ENCODE data around the gene KY. TPM values are rescaled to one million over a fixed set of nuclear protein-coding genes. Genes with fewer than 3 reads are reported as not detected.

Gene KY
- polyA plus RNA-seq, 3 donors from 2014 or later: not detected

- no peaks in the 10 kb centered on the region for H3K9me3 Mint-ChIP-seq
- no peak overlapping the region for H3K4me3 Mint-ChIP-seq
- H3K36me3 Mint-ChIP-seq: no peaks in the 10 kb centered on the region
- H3K27ac Mint-ChIP-seq: no peak overlapping the region
- DNase-seq: no peak
- peaks cover 1 to 4% (median 2%) of the 10 kb centered on the region in 3 donors for H3K27me3 Mint-ChIP-seq (ENCODE audit: low read depth in 3 of 3)
- no peaks in the 10 kb centered on the region for H3K4me1 Mint-ChIP-seq
Observed at GRCh38 chr3:134682196-134682880, 31.5 kb upstream of the KY start.

DNA sequence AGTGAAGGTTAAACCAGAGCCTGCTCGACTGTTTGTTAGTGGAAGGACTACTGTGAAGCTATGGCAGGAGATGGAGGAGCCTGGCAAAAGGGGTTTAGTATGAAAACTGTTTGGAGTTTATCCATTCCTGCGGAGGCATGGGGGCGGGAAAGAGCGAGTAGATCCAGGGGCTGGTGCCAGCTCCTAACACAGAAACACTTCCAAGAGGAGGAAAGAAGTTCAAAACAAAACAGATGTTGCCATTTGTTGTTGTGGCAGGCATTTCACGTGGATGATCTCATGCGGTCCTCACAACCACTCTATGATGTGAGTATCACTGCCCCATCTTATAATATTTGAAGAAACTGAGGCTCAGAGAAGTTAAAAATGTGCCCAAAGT, 30.7 kb upstream of the KY start:
- Mint-ChIP-seq H3K27ac (no peak overlapping the region), H3K27me3 (ENCODE audit: low read depth in 3 of 3) (peaks cover 1 to 4% (median 2%) of the 10 kb centered on the region in 3 donors), H3K36me3 (no peaks in the 10 kb centered on the region), H3K4me3 (no peak overlapping the region), H3K9me3 (no peaks in the 10 kb centered on the region), H3K4me1 (no peaks in the 10 kb centered on the region)
- DNase-seq: no peak

- Mint-ChIP-seq H3K4me1 (no peaks in the 10 kb centered on the region), H3K27me3 (ENCODE audit: low read depth in 3 of 3) (peaks cover 1 to 4% (median 2%) of the 10 kb centered on the region in 3 donors), H3K36me3 (no peaks in the 10 kb centered on the region), H3K4me3 (no peak overlapping the region), H3K27ac (no peak overlapping the region), H3K9me3 (peaks cover 0 to 5% (median 0%) of the 10 kb centered on the region in 6 donors)
- DNase-seq: no peak
Observed at GRCh38 chr3:134680796-134681521, 30.1 kb upstream of the KY start.

DNA sequence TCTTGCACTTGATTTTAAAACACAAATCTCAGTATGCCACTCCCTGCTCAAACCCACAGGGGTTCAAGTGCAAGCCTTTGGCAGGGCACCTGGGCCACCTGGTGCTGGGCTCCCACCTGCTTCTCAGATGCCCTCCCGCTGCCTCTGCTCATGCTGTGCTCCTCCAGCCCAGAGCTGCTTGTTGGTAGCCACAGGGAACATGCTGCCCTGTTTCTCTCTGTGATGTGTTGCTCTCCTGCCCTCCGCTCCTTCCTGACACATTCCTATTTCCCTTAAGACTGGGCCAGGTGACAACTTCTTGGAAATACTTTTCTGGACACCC, 27.1 kb upstream of the KY start:
- Mint-ChIP-seq H3K27ac (no peak overlapping the region), H3K36me3 (no peaks in the 10 kb centered on the region), H3K4me1 (no peaks in the 10 kb centered on the region), H3K9me3 (peaks cover 7 to 25% (median 9%) of the 10 kb centered on the region in 6 donors), H3K4me3 (no peak overlapping the region), H3K27me3 (ENCODE audit: low read depth in 3 of 3) (peaks cover 0 to 4% (median 1%) of the 10 kb centered on the region in 3 donors)
- DNase-seq: no peak

- Mint-ChIP-seq H3K36me3 (no peaks in the 10 kb centered on the region), H3K4me3 (no peak overlapping the region), H3K27ac (no peak overlapping the region), H3K9me3 (peaks cover 7 to 26% (median 10%) of the 10 kb centered on the region in 6 donors), H3K4me1 (no peaks in the 10 kb centered on the region), H3K27me3 (ENCODE audit: low read depth in 3 of 3) (peaks cover 2 to 4% (median 4%) of the 10 kb centered on the region in 3 donors)
- DNase-seq: no peak
Observed at GRCh38 chr3:134677196-134677986, 26.6 kb upstream of the KY start.

- Mint-ChIP-seq H3K36me3 (no peaks in the 10 kb centered on the region), H3K27ac (no peak overlapping the region), H3K4me3 (no peak overlapping the region), H3K27me3 (ENCODE audit: low read depth in 3 of 3) (peaks cover 2 to 4% (median 4%) of the 10 kb centered on the region in 3 donors), H3K4me1 (no peaks in the 10 kb centered on the region), H3K9me3 (peaks cover 7 to 26% (median 10%) of the 10 kb centered on the region in 6 donors)
- DNase-seq: no peak
Observed at GRCh38 chr3:134675726-134676256, 25.0 kb upstream of the KY start.

- no peak for DNase-seq
- H3K4me1 Mint-ChIP-seq: no peaks in the 10 kb centered on the region
- peaks cover 2 to 6% (median 4%) of the 10 kb centered on the region in 3 donors for H3K27me3 Mint-ChIP-seq (ENCODE audit: low read depth in 3 of 3)
- no peak overlapping the region for H3K27ac Mint-ChIP-seq
- peaks cover 7 to 26% (median 10%) of the 10 kb centered on the region in 6 donors for H3K9me3 Mint-ChIP-seq
- no peaks in the 10 kb centered on the region for H3K36me3 Mint-ChIP-seq
- H3K4me3 Mint-ChIP-seq: no peak overlapping the region
Observed at GRCh38 chr3:134672571-134672970, 21.7 kb upstream of the KY start.

DNA sequence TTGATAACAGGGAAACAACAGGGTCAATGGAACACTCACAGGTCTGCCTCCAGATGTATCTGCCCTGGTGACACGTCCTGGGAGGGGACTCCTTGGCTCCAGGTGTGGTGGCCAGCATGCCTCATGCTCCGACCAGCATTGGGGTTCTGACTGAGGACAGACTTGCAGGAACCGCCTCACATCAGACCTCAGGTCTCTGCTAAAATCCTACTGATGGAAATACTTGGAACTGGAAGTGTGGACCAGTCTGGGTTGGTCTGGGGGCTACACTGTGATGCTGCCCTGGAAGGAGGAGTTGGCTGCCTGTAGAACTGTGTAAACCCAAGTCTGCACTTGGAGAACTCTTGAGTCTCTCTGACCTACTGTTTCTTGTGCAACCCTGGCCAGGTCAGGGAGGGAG, 17.1 kb upstream of the KY start:
- Mint-ChIP-seq H3K4me1 (no peaks in the 10 kb centered on the region), H3K27me3 (ENCODE audit: low read depth in 3 of 3) (peaks cover 2 to 13% (median 5%) of the 10 kb centered on the region in 3 donors), H3K36me3 (no peaks in the 10 kb centered on the region), H3K9me3 (peaks cover 0 to 3% (median under 1%) of the 10 kb centered on the region in 6 donors), H3K27ac (no peak overlapping the region), H3K4me3 (no peak overlapping the region)
- no peak for DNase-seq

DNA sequence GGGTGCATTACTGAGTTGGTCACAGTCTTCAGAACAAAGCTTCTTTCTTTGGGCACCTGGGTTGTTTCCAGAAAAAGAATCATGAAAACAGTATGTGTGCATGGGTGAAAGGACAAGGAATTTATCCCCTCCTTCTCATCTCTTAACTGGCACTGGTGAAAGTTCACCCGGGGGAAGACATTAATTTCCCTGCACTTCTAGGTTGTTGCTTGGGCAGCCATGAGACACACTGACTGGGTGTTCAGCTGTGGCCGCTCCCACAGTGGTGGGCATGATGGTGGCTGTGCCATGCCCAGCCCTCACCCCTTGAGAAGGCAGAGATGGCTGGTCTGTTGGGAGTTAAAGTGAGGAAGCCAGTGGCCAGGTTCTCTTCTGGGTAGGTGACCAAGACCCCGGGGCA, 16.6 kb upstream of the KY start:
- no peak overlapping the region for H3K4me3 Mint-ChIP-seq
- peaks cover 0 to 13% (median 3%) of the 10 kb centered on the region in 3 donors for H3K27me3 Mint-ChIP-seq (ENCODE audit: low read depth in 3 of 3)
- no peaks in the 10 kb centered on the region for H3K36me3 Mint-ChIP-seq
- DNase-seq: no peak
- H3K4me1 Mint-ChIP-seq: no peaks in the 10 kb centered on the region
- no peak overlapping the region for H3K27ac Mint-ChIP-seq
- no peaks in the 10 kb centered on the region for H3K9me3 Mint-ChIP-seq

DNA sequence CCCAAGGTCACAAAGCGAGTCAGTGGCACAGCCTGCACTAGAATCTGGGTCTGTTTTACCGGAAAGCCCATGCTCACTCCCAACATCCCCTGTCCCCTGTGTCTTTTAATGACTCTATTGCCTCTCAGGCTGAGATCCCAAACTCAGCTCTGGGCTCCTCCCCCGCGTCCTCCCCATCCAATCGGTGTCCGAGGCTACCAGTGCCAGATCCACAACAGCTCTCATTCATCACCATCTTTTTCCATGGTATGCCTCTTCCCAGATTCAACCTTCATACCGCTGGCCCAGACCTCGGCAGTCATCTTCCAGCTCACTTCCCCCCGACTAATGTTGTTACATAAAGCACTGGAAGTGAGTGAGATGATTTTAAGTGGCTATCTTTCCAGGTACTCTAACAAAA, 16.1 kb upstream of the KY start:
- no peaks in the 10 kb centered on the region for H3K36me3 Mint-ChIP-seq
- no peak overlapping the region for H3K27ac Mint-ChIP-seq
- H3K4me1 Mint-ChIP-seq: no peaks in the 10 kb centered on the region
- peaks cover 0 to 13% (median 3%) of the 10 kb centered on the region in 3 donors for H3K27me3 Mint-ChIP-seq (ENCODE audit: low read depth in 3 of 3)
- no peak overlapping the region for H3K4me3 Mint-ChIP-seq
- no peaks in the 10 kb centered on the region for H3K9me3 Mint-ChIP-seq
- DNase-seq: no peak

DNA sequence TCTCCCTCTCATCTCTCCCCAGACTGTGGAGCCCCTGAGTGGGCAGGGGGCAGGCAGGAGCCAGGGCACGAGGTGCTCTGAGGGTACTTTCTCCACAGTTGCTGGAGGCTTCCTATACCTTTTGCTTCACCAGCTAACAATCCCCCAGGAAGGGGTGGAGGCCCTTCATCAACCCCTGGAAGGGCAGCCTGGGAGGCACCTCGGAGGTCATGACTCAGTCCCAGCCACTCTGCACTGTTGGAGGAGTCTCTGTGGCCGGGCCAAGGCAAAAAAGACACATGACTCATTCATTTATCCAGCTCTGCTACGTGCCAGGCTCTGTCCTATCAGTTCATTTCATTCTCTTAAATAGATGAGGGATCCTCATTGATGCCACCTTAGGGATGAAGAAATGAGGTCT, 15.6 kb upstream of the KY start:
- no peak overlapping the region for H3K27ac Mint-ChIP-seq
- no peaks in the 10 kb centered on the region for H3K36me3 Mint-ChIP-seq
- H3K4me1 Mint-ChIP-seq: no peaks in the 10 kb centered on the region
- H3K27me3 Mint-ChIP-seq (ENCODE audit: low read depth in 3 of 3): peaks cover 0 to 13% (median 3%) of the 10 kb centered on the region in 3 donors
- no peaks in the 10 kb centered on the region for H3K9me3 Mint-ChIP-seq
- no peak for DNase-seq
- no peak overlapping the region for H3K4me3 Mint-ChIP-seq

- H3K4me1 Mint-ChIP-seq: no peaks in the 10 kb centered on the region
- no peaks in the 10 kb centered on the region for H3K36me3 Mint-ChIP-seq
- DNase-seq: no peak
- no peak overlapping the region for H3K4me3 Mint-ChIP-seq
- peaks cover 2 to 13% (median 3%) of the 10 kb centered on the region in 3 donors for H3K27me3 Mint-ChIP-seq (ENCODE audit: low read depth in 3 of 3)
- H3K9me3 Mint-ChIP-seq: no peaks in the 10 kb centered on the region
- H3K27ac Mint-ChIP-seq: no peak overlapping the region
Observed at GRCh38 chr3:134666052-134666451, 15.2 kb upstream of the KY start.

GRCh38 chr3:134665243-134665642, 14.4 kb upstream of the KY start:
- H3K27ac Mint-ChIP-seq: no peak overlapping the region
- H3K4me1 Mint-ChIP-seq: no peaks in the 10 kb centered on the region
- H3K27me3 Mint-ChIP-seq (ENCODE audit: low read depth in 3 of 3): peaks cover 2 to 13% (median 3%) of the 10 kb centered on the region in 3 donors
- H3K36me3 Mint-ChIP-seq: no peaks in the 10 kb centered on the region
- H3K4me3 Mint-ChIP-seq: no peak overlapping the region
- DNase-seq: no peak
- no peaks in the 10 kb centered on the region for H3K9me3 Mint-ChIP-seq

Data from immature natural killer cell (primary cell).